ENCODE measurements around the gene ABCC12. TPM values are rescaled to one million over a fixed set of nuclear protein-coding genes. Genes with fewer than 3 reads are reported as not detected.

ABCC12 gene
- total and polyA plus RNA-seq, 2 of the 8 experiments (the other 6 are each of a cell fraction or from before 2014, with no cell fraction given) = 0.05 TPM; not detected in 1

- no peak for TF ChIP-seq ATF3 (IDR thresholded peaks at IDR 0.05; ENCODE audit: insufficient read depth, low read depth, low read length)
Observed at GRCh38 chr16:48109475-48109874, 46.3 kb downstream of the ABCC12 start (continued).

All from H1 (cell line).